Mesangial cell (primary cell): Measurements from ENCODE around the gene PJA2. TPM values are rescaled to one million over a fixed set of nuclear protein-coding genes. Genes with fewer than 3 reads are reported as not detected.

Source experiments
- total RNA-seq: library from RNA; depleted of rRNA; stranded (reverse); fragments of >200 nt; gene quantifications from 2 replicates; pipeline ENCODE4 v1.2.3, GENCODE V29; 2015

Gene PJA2
- 33.3 and 34.5 TPM in 2 replicates for total RNA-seq

GRCh38 chr5:109409844-109410388 is at the start of gene PJA2:
TSS of gene PJA2 (minus strand) at chr5:109409974. CDS start at chr5:109383433, 26,541 bp downstream.

